Measurements from ENCODE around the gene FBXW9.

Gene FBXW9

DNA sequence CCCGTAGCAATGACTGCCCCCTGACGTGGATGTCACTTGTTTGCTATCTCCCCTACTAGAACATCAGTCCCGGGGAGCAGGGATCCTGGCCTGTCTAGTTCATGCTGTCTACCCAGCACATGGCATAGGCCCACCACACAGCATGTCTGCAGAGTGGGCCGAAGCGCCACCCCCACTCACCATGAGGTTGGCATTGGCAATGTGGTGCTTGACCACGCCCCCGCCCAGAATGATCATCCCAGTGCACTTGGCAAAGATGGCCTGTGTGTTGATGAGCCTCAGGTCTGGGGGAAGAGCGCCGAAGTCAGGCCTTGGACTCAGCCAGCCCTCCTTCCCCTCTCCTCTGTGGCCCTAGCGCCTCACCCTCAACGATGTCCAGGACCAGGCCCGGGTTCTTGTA is 19.5 kb downstream of the FBXW9 start:
- Histone ChIP-seq H3K27me3 (no peaks in the 10 kb centered on the region), H3K4me3 (ENCODE audit: low read depth, low read length) (no peak overlapping the region), H3K4me1 (no peaks in the 10 kb centered on the region), H3K9me3 (no peaks in the 10 kb centered on the region), H3K36me3 (peaks cover 65% of the 10 kb centered on the region)
- TF ChIP-seq, protein P1, sequence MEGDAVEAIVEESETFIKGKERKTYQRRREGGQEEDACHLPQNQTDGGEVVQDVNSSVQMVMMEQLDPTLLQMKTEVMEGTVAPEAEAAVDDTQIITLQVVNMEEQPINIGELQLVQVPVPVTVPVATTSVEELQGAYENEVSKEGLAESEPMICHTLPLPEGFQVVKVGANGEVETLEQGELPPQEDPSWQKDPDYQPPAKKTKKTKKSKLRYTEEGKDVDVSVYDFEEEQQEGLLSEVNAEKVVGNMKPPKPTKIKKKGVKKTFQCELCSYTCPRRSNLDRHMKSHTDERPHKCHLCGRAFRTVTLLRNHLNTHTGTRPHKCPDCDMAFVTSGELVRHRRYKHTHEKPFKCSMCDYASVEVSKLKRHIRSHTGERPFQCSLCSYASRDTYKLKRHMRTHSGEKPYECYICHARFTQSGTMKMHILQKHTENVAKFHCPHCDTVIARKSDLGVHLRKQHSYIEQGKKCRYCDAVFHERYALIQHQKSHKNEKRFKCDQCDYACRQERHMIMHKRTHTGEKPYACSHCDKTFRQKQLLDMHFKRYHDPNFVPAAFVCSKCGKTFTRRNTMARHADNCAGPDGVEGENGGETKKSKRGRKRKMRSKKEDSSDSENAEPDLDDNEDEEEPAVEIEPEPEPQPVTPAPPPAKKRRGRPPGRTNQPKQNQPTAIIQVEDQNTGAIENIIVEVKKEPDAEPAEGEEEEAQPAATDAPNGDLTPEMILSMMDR (IDR thresholded peaks at IDR 0.05; ENCODE audit: low read depth, low read length) = no peak
- DNase-seq = no peak

DNA sequence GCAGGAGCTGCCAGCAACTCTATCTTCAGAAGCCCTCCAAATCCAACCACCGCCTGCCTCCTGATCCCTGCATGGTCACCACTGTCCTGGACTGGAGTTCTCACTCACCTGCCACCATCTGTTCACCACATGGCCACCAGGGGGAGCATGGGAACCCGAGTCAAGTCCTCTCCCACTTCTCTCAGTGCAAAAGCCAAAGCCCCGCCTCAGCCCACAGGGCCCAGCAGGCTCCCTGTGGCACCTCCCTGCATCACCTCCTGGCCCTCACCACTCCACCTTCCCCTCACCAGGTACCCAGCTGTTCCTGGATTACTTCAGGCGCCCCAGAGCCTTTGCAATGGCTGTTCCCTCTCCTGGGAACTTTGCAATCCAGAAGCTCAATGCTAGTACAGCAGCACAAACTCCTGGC is 20.0 kb downstream of the FBXW9 start:
- H3K27me3 ChIP-seq = no peaks in the 10 kb centered on the region
- TF ChIP-seq, protein P1 (IDR thresholded peaks at IDR 0.05; ENCODE audit: low read depth, low read length) = peak; percentile 94
- peaks cover 69% of the 10 kb centered on the region for H3K36me3 ChIP-seq
- DNase-seq = peak; percentile 92
- no peaks in the 10 kb centered on the region for H3K9me3 ChIP-seq
- H3K4me3 ChIP-seq (ENCODE audit: low read depth, low read length) = no peak overlapping the region
- no peaks in the 10 kb centered on the region for H3K4me1 ChIP-seq

- no peak for DNase-seq
- H3K9me3 ChIP-seq = no peaks in the 10 kb centered on the region
- peaks cover 69% of the 10 kb centered on the region for H3K36me3 ChIP-seq
- H3K4me1 ChIP-seq = no peaks in the 10 kb centered on the region
- no peak overlapping the region for H3K4me3 ChIP-seq (ENCODE audit: low read depth, low read length)
- no peaks in the 10 kb centered on the region for H3K27me3 ChIP-seq
- TF ChIP-seq, protein P1 (IDR thresholded peaks at IDR 0.05; ENCODE audit: low read depth, low read length) = no peak
Measured at GRCh38 chr19:12675940-12676339, 20.5 kb downstream of the FBXW9 start.

GRCh38 chr19:12675399-12675798 is 21.0 kb downstream of the FBXW9 start:
- no peaks in the 10 kb centered on the region for H3K27me3 ChIP-seq
- H3K36me3 ChIP-seq = peaks cover 69% of the 10 kb centered on the region
- no peak for DNase-seq
- H3K4me1 ChIP-seq = no peaks in the 10 kb centered on the region
- no peak overlapping the region for H3K4me3 ChIP-seq (ENCODE audit: low read depth, low read length)
- H3K9me3 ChIP-seq = no peaks in the 10 kb centered on the region
- TF ChIP-seq, protein P1 (IDR thresholded peaks at IDR 0.05; ENCODE audit: low read depth, low read length) = no peak

- H3K4me3 ChIP-seq (ENCODE audit: low read depth, low read length) = no peak overlapping the region
- DNase-seq = no peak
- TF ChIP-seq, protein P1 (IDR thresholded peaks at IDR 0.05; ENCODE audit: low read depth, low read length) = no peak
- no peaks in the 10 kb centered on the region for H3K4me1 ChIP-seq
- H3K27me3 ChIP-seq = no peaks in the 10 kb centered on the region
- H3K9me3 ChIP-seq = no peaks in the 10 kb centered on the region
- peaks cover 58% of the 10 kb centered on the region for H3K36me3 ChIP-seq
Measured at GRCh38 chr19:12672744-12673143, 23.7 kb downstream of the FBXW9 start.

- DNase-seq = no peak
- Histone ChIP-seq H3K4me1 (no peaks in the 10 kb centered on the region), H3K36me3 (peaks cover 36% of the 10 kb centered on the region), H3K27me3 (no peaks in the 10 kb centered on the region), H3K4me3 (ENCODE audit: low read depth, low read length) (peak overlapping the region; percentile 81), H3K9me3 (no peaks in the 10 kb centered on the region)
- TF ChIP-seq, protein P1 (IDR thresholded peaks at IDR 0.05; ENCODE audit: low read depth, low read length) = no peak
Measured at GRCh38 chr19:12670159-12670928, 26.1 kb downstream of the FBXW9 start.
